ENCODE measurements around the gene PLIN1. TPM values are rescaled to one million over a fixed set of nuclear protein-coding genes. Genes with fewer than 3 reads are reported as not detected.
A peak's percentile ranks its signal among the peaks of the same experiment; 100 is the strongest.

PLIN1 gene
- total RNA-seq, 6 experiments from 2014 or later: 2.5 to 28.8 (median 18.6) TPM

DNA sequence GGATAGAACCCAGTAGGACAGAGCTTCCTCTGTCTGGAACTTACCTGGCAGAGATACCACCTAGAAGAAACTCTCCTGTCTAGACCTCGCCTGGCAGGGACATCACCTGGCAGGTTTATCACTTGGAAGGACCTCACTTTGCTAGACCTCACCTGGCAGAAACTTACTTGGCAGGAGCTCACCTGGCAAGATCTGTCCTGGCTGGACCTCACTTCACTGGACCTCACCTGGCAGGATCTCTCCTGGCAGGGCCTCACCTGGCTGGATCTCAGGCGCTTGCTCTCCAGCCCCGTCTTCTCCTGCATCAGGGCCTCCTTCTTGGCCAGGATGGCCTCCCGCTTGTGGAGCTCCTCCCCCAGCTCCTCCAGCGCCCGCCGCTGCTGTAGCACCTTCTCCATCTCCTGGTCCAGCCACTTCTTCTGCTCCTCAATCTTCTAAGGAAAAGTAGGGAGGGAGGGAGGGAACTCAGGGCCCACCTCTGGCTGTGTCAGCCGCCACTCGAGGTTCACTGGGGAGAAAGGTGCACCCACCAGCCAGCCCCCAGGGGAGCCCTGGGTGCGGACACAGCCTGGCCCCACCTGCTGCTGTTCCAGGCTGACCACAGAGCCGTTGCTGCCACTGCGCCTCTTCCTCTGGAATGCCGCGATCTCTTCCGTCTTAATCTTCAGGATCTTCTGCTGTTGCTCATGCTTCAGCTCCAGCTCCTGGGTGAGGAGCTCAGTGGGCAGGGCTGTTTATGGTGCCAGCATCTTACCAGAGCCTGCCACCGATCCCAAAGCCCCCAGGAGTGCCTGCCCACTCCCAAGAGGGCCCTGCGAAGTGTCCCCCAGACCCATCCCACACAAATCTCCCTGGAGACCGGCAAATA is 46.4 kb downstream of the PLIN1 start:
- H3K4me3 ChIP-seq: no peak overlapping the region
- no peak for ATAC-seq

DNA sequence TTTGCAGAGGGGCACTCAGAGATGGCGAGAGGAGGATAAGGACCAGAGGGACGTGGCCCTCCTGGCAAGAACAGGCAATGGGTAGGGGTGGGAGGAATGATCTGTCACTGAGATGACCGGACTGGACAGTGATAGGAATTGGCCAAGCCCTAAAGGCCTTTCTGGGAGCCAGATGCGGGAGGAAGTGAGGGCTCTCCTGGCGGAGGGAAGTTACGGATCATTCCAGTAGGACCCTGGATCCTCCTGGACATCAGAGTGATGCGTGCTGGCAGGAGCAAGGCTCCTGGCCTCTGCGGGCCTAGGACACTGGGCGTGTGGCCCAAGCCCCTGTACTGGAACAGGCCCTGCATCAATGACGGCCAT is 47.3 kb downstream of the PLIN1 start:
- intact Hi-C loops (cut with DNase I): no loop called here
- Histone ChIP-seq H3K4me3 (no peak overlapping the region), H3K4me1 (no peaks in the 10 kb centered on the region), H3K9me3 (no peaks in the 10 kb centered on the region), H3K27ac (no peak overlapping the region), H3K27me3 (no peaks in the 10 kb centered on the region), H3K36me3 (no peaks in the 10 kb centered on the region)
- no peak for TF ChIP-seq POLR2A (IDR thresholded peaks at IDR 0.05)
- TF ChIP-seq, protein P1, sequence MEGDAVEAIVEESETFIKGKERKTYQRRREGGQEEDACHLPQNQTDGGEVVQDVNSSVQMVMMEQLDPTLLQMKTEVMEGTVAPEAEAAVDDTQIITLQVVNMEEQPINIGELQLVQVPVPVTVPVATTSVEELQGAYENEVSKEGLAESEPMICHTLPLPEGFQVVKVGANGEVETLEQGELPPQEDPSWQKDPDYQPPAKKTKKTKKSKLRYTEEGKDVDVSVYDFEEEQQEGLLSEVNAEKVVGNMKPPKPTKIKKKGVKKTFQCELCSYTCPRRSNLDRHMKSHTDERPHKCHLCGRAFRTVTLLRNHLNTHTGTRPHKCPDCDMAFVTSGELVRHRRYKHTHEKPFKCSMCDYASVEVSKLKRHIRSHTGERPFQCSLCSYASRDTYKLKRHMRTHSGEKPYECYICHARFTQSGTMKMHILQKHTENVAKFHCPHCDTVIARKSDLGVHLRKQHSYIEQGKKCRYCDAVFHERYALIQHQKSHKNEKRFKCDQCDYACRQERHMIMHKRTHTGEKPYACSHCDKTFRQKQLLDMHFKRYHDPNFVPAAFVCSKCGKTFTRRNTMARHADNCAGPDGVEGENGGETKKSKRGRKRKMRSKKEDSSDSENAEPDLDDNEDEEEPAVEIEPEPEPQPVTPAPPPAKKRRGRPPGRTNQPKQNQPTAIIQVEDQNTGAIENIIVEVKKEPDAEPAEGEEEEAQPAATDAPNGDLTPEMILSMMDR (IDR thresholded peaks at IDR 0.05): no peak
- no peak for DNase-seq
- no peak for ATAC-seq
- 0% methylated on average over 1 of the region's 10 CpGs for WGBS (ENCODE audit: insufficient coverage, low coverage, low lambda C conversion rate, missing lambda C conversion rate)

More for the DNA sequence above, 46.4 kb downstream of the PLIN1 start:
- TF ChIP-seq, protein P1 (IDR thresholded peaks at IDR 0.05): no peak
- TF ChIP-seq POLR2A (IDR thresholded peaks at IDR 0.05): no peak
- intact Hi-C loops (cut with DNase I): no loop called here
- Histone ChIP-seq H3K27ac (no peak overlapping the region), H3K27me3 (no peaks in the 10 kb centered on the region), H3K36me3 (no peaks in the 10 kb centered on the region), H3K9me3 (no peaks in the 10 kb centered on the region), H3K4me1 (no peaks in the 10 kb centered on the region)
- WGBS (ENCODE audit: insufficient coverage, low coverage, low lambda C conversion rate, missing lambda C conversion rate): 93% methylated on average over 7 of the region's 18 CpGs
- no peak for DNase-seq

DNA sequence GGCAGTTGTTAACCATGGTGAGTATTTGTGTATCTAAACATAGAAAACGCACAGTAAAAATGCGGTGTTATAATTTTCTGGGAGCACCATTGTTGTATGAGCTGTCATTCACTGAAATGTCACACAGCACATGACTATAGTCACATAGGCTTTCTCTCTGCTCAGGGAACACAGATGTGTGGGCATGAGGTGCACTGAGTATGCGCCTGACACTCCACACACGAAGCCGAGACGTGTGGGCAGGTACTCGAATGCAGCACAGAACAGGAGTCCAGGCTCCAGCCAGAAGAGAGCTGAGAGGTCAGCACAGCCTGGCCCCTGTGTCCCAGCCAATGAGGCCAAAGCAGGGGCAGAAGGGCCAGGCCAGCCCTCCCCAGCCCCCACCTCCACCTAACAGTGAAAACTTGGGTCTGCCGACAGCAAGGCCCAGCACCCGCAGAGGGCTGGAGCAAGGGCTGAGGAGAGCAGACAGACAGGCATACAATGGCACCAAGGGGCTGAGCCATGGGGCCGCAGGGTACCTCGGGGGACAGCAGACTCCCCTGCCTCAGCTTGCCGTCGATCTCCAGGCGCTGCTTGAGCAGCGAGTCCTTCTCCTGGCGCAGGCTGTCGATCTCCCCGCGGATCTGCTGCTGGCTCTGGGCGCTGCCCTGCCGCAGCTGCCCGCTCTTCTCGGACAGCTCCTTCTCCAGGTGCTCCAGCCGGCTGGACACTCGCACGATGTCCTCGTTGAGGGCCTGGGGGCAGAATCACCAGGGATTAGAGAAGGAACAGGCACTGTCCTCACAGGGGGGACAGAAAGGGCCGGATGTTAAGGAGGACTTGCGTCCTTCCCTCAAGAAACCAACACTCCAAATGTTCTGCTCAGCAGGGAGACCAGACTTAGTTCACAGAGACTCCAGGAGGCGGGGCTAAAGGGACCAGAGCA is 47.9 kb downstream of the PLIN1 start:
- Histone ChIP-seq H3K27ac (no peak overlapping the region), H3K36me3 (no peaks in the 10 kb centered on the region), H3K4me3 (no peak overlapping the region), H3K9me3 (no peaks in the 10 kb centered on the region), H3K27me3 (no peaks in the 10 kb centered on the region), H3K4me1 (no peaks in the 10 kb centered on the region)
- 95% methylated on average over 6 of the region's 30 CpGs for WGBS (ENCODE audit: insufficient coverage, low coverage, low lambda C conversion rate, missing lambda C conversion rate)
- TF ChIP-seq POLR2A (IDR thresholded peaks at IDR 0.05): no peak
- TF ChIP-seq, protein P1 (IDR thresholded peaks at IDR 0.05): no peak
- peak in 1 of 4 donors; percentile 7 for ATAC-seq
- intact Hi-C loops (cut with DNase I): no loop called here
- no peak for DNase-seq

DNA sequence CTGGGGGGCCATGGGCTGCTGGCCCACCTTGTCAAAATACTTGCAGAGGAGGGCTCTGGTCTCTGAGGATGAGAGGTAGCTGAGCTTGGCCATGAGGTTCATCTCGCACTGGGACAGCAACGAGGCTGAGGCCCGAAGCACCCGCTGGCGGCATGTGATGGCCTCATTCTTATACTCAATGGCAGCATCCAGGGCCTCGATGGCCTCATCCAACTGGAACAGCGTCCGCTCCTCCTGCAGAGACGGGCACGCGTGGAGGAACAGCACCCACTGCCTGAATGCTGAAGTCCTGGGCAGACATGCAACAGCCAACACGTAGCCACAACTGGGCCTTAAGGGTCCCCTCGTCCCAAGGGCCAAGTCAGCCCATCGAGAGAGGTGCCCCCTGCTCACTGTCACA is 48.9 kb downstream of the PLIN1 start:
- no peaks in the 10 kb centered on the region for H3K9me3 ChIP-seq
- intact Hi-C loops (cut with DNase I): no loop called here
- no peaks in the 10 kb centered on the region for H3K36me3 ChIP-seq

More for the DNA sequence above, 48.9 kb downstream of the PLIN1 start:
- Histone ChIP-seq H3K4me1 (no peaks in the 10 kb centered on the region), H3K4me3 (no peak overlapping the region), H3K27ac (no peak overlapping the region), H3K27me3 (no peaks in the 10 kb centered on the region)
- no CpG with 5 or more reads among the region's 14 CpGs for WGBS (ENCODE audit: insufficient coverage, low coverage, low lambda C conversion rate, missing lambda C conversion rate)
- ATAC-seq: no peak
- DNase-seq: peak in 1 of 3 donors; percentile 39
- TF ChIP-seq, protein P1 (IDR thresholded peaks at IDR 0.05): no peak
- TF ChIP-seq POLR2A (IDR thresholded peaks at IDR 0.05): no peak
